CD4-positive, alpha-beta T cell treated with Interleukin-1 beta for 1 hour (primary cell): ENCODE measurements around the gene AK5.
"Not testable (repeated sequence)": the region's sequence is repeated elsewhere in the genome, so short reads cannot be mapped to it uniquely, and the experiment has no call there.

Experiments used
- DNase-seq, 2 donors: peaks; one replicate each; pipeline ENCODE4 v3.0.0-alpha.2; 2020 to 2022

Gene AK5

GRCh38 chr1:77511440-77511840 lies 229.6 kb downstream of the AK5 start:
- no peak for DNase-seq

GRCh38 chr1:77512650-77513049 lies 230.8 kb downstream of the AK5 start:
- not testable (repeated sequence) for DNase-seq

- no peak for DNase-seq
Observed at GRCh38 chr1:77513839-77514763, 232.3 kb downstream of the AK5 start.

GRCh38 chr1:77514921-77515776 lies 233.3 kb downstream of the AK5 start:
- no peak for DNase-seq

- DNase-seq: no peak
Observed at GRCh38 chr1:77516106-77516505, 234.3 kb downstream of the AK5 start.

GRCh38 chr1:77524038-77524437 lies 242.2 kb downstream of the AK5 start:
- DNase-seq: no peak

- not testable (repeated sequence) for DNase-seq
Observed at GRCh38 chr1:77531149-77531548, 249.3 kb downstream of the AK5 start.

- not testable (repeated sequence) for DNase-seq
Observed at GRCh38 chr1:77531596-77532280, 249.9 kb downstream of the AK5 start.

GRCh38 chr1:77532641-77533040 lies 250.8 kb downstream of the AK5 start:
- DNase-seq: no peak

- peak; percentile 64 to 70 for DNase-seq
Observed at GRCh38 chr1:77533660-77534305, 252.0 kb downstream of the AK5 start.

GRCh38 chr1:77534456-77534855 lies 252.6 kb downstream of the AK5 start:
- no peak for DNase-seq

GRCh38 chr1:77536813-77537212 lies 255.0 kb downstream of the AK5 start:
- no peak for DNase-seq

GRCh38 chr1:77538956-77539518 lies 257.2 kb downstream of the AK5 start:
- no peak for DNase-seq

- DNase-seq: no peak
Observed at GRCh38 chr1:77539519-77540142, 257.8 kb downstream of the AK5 start.

GRCh38 chr1:77540501-77541161 lies 258.8 kb downstream of the AK5 start:
- no peak for DNase-seq

- no peak for DNase-seq
Observed at GRCh38 chr1:77541162-77541545, 259.3 kb downstream of the AK5 start.

- no peak for DNase-seq
Observed at GRCh38 chr1:77542813-77543420, 261.1 kb downstream of the AK5 start.

GRCh38 chr1:77543822-77544448 lies 262.1 kb downstream of the AK5 start:
- DNase-seq: no peak

GRCh38 chr1:77544845-77545244 lies 263.0 kb downstream of the AK5 start:
- no peak for DNase-seq

- no peak for DNase-seq
Observed at GRCh38 chr1:77545970-77546369, 264.2 kb downstream of the AK5 start.
